ENCODE results near the gene NSD1.
A peak's percentile ranks its signal among the peaks of the same experiment; 100 is the strongest.

The NSD1 gene

GRCh38 chr5:177123789-177124485, 9.6 kb upstream of the NSD1 start:
- Histone ChIP-seq H4K20me1 (ENCODE audit: control insufficient read depth, insufficient read depth, low read depth, low read length) (no peaks in the 10 kb centered on the region), H3K4me2 (ENCODE audit: low read length) (peak overlapping the region; percentile 61), H3K4me3 (ENCODE audit: low read length) (peak overlapping the region; percentile 53), H3K27ac (ENCODE audit: low read depth, low read length) (peak overlapping the region; percentile 80), H3K79me2 (ENCODE audit: control insufficient read depth, low read length) (no peaks in the 10 kb centered on the region), H3K9me2 (replicated peaks; ENCODE audit: control insufficient read depth, low read length) (no peaks in the 10 kb centered on the region), H3K4me1 (ENCODE audit: control insufficient read depth, low read length) (peaks cover 50% of the 10 kb centered on the region), H3K27me3 (ENCODE audit: control insufficient read depth, low read length) (no peaks in the 10 kb centered on the region), H3F3A (ENCODE audit: control insufficient read depth, insufficient read depth) (peaks cover 17% of the 10 kb centered on the region), H3K9me3 (ENCODE audit: control insufficient read depth, insufficient read depth, low read length) (no peaks in the 10 kb centered on the region), H3K36me3 (ENCODE audit: control insufficient read depth, low read length) (no peaks in the 10 kb centered on the region)
- TF ChIP-seq EZH2phosphoT487 (IDR thresholded peaks at IDR 0.05; ENCODE audit: borderline replicate concordance, low read length), result no peak
- TF ChIP-seq, protein P1, sequence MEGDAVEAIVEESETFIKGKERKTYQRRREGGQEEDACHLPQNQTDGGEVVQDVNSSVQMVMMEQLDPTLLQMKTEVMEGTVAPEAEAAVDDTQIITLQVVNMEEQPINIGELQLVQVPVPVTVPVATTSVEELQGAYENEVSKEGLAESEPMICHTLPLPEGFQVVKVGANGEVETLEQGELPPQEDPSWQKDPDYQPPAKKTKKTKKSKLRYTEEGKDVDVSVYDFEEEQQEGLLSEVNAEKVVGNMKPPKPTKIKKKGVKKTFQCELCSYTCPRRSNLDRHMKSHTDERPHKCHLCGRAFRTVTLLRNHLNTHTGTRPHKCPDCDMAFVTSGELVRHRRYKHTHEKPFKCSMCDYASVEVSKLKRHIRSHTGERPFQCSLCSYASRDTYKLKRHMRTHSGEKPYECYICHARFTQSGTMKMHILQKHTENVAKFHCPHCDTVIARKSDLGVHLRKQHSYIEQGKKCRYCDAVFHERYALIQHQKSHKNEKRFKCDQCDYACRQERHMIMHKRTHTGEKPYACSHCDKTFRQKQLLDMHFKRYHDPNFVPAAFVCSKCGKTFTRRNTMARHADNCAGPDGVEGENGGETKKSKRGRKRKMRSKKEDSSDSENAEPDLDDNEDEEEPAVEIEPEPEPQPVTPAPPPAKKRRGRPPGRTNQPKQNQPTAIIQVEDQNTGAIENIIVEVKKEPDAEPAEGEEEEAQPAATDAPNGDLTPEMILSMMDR (IDR thresholded peaks at IDR 0.05; ENCODE audit: low read depth, low read length, poor library complexity, severe bottlenecking), result no peak

- Histone ChIP-seq H3K79me2 (ENCODE audit: control insufficient read depth, low read length) (no peaks in the 10 kb centered on the region), H3K4me1 (ENCODE audit: control insufficient read depth, low read length) (peaks cover 56% of the 10 kb centered on the region), H3K27ac (ENCODE audit: low read depth, low read length) (peak overlapping the region; percentile 80), H3K4me3 (ENCODE audit: low read length) (peak overlapping the region; percentile 53), H3K9me2 (replicated peaks; ENCODE audit: control insufficient read depth, low read length) (no peaks in the 10 kb centered on the region), H3K9me3 (ENCODE audit: control insufficient read depth, insufficient read depth, low read length) (no peaks in the 10 kb centered on the region), H3K27me3 (ENCODE audit: control insufficient read depth, low read length) (no peaks in the 10 kb centered on the region), H3K4me2 (ENCODE audit: low read length) (peak overlapping the region; percentile 61), H3F3A (ENCODE audit: control insufficient read depth, insufficient read depth) (peaks cover 17% of the 10 kb centered on the region), H3K36me3 (ENCODE audit: control insufficient read depth, low read length) (no peaks in the 10 kb centered on the region), H4K20me1 (ENCODE audit: control insufficient read depth, insufficient read depth, low read depth, low read length) (no peaks in the 10 kb centered on the region)
- no peak for TF ChIP-seq EZH2phosphoT487 (IDR thresholded peaks at IDR 0.05; ENCODE audit: borderline replicate concordance, low read length)
- TF ChIP-seq, protein P1 (IDR thresholded peaks at IDR 0.05; ENCODE audit: low read depth, low read length, poor library complexity, severe bottlenecking), result no peak
Observed at GRCh38 chr5:177124486-177124991, 9.0 kb upstream of the NSD1 start.

DNA sequence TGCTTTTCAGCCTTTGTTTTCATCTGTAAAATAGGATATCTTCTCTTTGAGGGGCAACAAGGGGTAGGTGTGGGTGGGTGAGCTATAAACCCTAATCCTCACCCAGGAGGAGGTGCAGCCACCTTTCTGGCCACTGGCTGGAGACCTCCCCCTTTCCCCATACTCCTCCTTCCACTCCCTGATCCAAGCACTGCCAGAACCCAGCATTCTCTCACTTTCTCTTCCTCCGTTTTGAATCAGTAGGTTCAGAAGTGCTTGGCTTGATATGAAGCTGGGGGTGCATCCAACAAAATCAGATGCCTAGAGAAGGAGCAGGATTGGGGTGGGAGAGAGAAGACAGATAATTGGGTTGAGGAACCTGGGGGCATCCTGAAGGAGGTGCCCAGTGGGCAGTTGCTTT, 6.8 kb upstream of the NSD1 start:
- Histone ChIP-seq H3K27me3 (ENCODE audit: control insufficient read depth, low read length) (no peaks in the 10 kb centered on the region), H3K36me3 (ENCODE audit: control insufficient read depth, low read length) (no peaks in the 10 kb centered on the region), H3F3A (ENCODE audit: control insufficient read depth, insufficient read depth) (peaks cover 27% of the 10 kb centered on the region), H3K4me1 (ENCODE audit: control insufficient read depth, low read length) (peaks cover 57% of the 10 kb centered on the region), H3K79me2 (ENCODE audit: control insufficient read depth, low read length) (no peaks in the 10 kb centered on the region), H3K27ac (ENCODE audit: low read depth, low read length) (no peak overlapping the region), H3K4me3 (ENCODE audit: low read length) (no peak overlapping the region), H3K9me2 (replicated peaks; ENCODE audit: control insufficient read depth, low read length) (no peaks in the 10 kb centered on the region), H3K4me2 (ENCODE audit: low read length) (no peak overlapping the region), H4K20me1 (ENCODE audit: control insufficient read depth, insufficient read depth, low read depth, low read length) (no peaks in the 10 kb centered on the region), H3K9me3 (ENCODE audit: control insufficient read depth, insufficient read depth, low read length) (no peaks in the 10 kb centered on the region)
- no peak for TF ChIP-seq EZH2phosphoT487 (IDR thresholded peaks at IDR 0.05; ENCODE audit: borderline replicate concordance, low read length)
- TF ChIP-seq, protein P1 (IDR thresholded peaks at IDR 0.05; ENCODE audit: low read depth, low read length, poor library complexity, severe bottlenecking), result no peak

Data from DOHH2 (cell line).